OCI-LY1 (cell line): ENCODE measurements around the gene SH3GLB1.

ENCODE experiments used
- H2AFZ ChIP-seq: fragments of 200-600 bp; sonication (generic), shearing (Covaris generic); 2 replicates; pipeline ENCODE4 v1.6.0; 2014; ENCODE audit warnings: antibody characterized with exemption, mild to moderate bottlenecking, low read length
- H3F3A ChIP-seq: fragments of 200-600 bp; sonication (generic), shearing (Covaris generic); 2 replicates; pipeline ENCODE4 v1.6.0; 2014; ENCODE audit warnings: mild to moderate bottlenecking, antibody characterized with exemption, low read length, moderate library complexity; ENCODE audit not compliant: insufficient read depth
- H3K27ac ChIP-seq: fragments of 200-600 bp; sonication (generic); 2 replicates; pipeline ENCODE4 v1.5.1; 2014; ENCODE audit warnings: low read length, mixed run types, mild to moderate bottlenecking, low read depth; ENCODE audit not compliant: poor library complexity, severe bottlenecking
- H3K27me3 ChIP-seq: fragments of 200-600 bp; sonication (generic); 2 replicates; pipeline ENCODE4 v1.6.0; 2014; ENCODE audit warnings: antibody characterized with exemption, mild to moderate bottlenecking, low read length, moderate library complexity; ENCODE audit not compliant: insufficient read depth
- H3K36me3 ChIP-seq: fragments of 200-600 bp; sonication (generic); 2 replicates; pipeline ENCODE4 v1.6.1; 2014; ENCODE audit warnings: mild to moderate bottlenecking, antibody characterized with exemption, low read length, moderate library complexity, mixed read lengths; ENCODE audit not compliant: insufficient read depth
- H3K4me1 ChIP-seq: fragments of 200-600 bp; sonication (generic); 2 replicates; pipeline ENCODE4 v1.5.1; 2014; ENCODE audit warnings: mild to moderate bottlenecking, low read length, moderate library complexity; ENCODE audit not compliant: insufficient read depth, severe bottlenecking
- H3K4me2 ChIP-seq: fragments of 200-600 bp; sonication (generic), shearing (Covaris generic); 2 replicates; pipeline ENCODE4 v1.6.1; 2014; ENCODE audit warnings: low read length
- H3K4me3 ChIP-seq: fragments of 200-600 bp; sonication (generic); 2 replicates; pipeline ENCODE4 v1.5.1; 2014; ENCODE audit warnings: low read length, low read depth, mild to moderate bottlenecking, mixed read lengths; ENCODE audit not compliant: poor library complexity, severe bottlenecking
- H3K79me2 ChIP-seq: fragments of 200-600 bp; shearing (Covaris generic); 2 replicates; pipeline ENCODE4 v1.6.1; 2016; ENCODE audit warnings: mixed run types, low read length, mixed read lengths; ENCODE audit not compliant: insufficient read depth
- H3K9ac ChIP-seq: fragments of 200-600 bp; sonication (generic), shearing (Covaris generic); 2 replicates; pipeline ENCODE4 v1.6.1; 2014; ENCODE audit warnings: mild to moderate bottlenecking, low read length, mixed read lengths
- H3K9me2 ChIP-seq: fragments of 200-600 bp; sonication (generic), shearing (Covaris generic); 2 replicates; pipeline ENCODE4 v1.6.1; 2014; ENCODE audit warnings: low read depth, mild to moderate bottlenecking, low read length, mixed read lengths
- H3K9me3 ChIP-seq: fragments of 200-600 bp; shearing (Covaris generic); 2 replicates; pipeline ENCODE4 v1.6.1; 2014; ENCODE audit warnings: low read length, mixed read lengths
- H4K20me1 ChIP-seq: fragments of 200-600 bp; sonication (generic), shearing (Covaris generic); 2 replicates; pipeline ENCODE4 v1.6.0; 2016; ENCODE audit warnings: mild to moderate bottlenecking, low read length; ENCODE audit not compliant: insufficient read depth
- EZH2 ChIP-seq: fragments of 200-600 bp; sonication (generic), shearing (Covaris generic); IDR thresholded peaks from 2 replicates; pipeline ENCODE4 v1.8.0; 2017; ENCODE audit warnings: borderline replicate concordance, mixed run types, mild to moderate bottlenecking, antibody characterized with exemption, low read length, moderate library complexity, mixed read lengths
- TF ChIP-seq, protein P1 (sequence below): fragments of 200-600 bp; sonication (generic), shearing (Covaris generic); IDR thresholded peaks from 2 replicates; pipeline ENCODE4 v1.5.1; 2017; ENCODE audit warnings: mild to moderate bottlenecking, antibody characterized with exemption, low read length, moderate library complexity, mixed read lengths

The SH3GLB1 gene

DNA sequence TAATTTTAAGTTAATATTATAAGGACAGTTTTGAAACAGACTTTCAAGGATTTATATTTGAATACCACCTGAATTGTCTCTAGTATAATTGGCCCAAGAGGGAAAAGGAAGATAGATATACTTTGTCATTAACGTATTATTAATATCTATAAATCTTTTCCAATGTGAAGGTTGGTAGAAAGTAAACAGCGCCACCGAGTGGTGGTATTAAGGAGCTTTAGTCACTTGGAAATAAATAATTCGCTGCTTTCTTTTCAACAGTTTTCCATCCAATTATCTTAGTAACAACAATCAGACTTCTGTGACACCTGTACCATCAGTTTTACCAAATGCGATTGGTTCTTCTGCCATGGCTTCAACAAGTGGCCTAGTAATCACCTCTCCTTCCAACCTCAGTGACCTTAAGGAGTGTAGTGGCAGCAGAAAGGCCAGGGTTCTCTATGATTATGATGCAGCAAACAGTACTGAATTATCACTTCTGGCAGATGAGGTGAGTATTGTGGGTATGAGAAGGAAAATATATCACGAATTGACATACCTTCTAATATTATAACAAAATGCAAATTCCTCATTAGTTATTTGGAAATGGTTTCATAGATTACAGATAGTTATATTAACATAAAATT is 37.7 kb downstream of the SH3GLB1 start:
- H3K9ac ChIP-seq: no peak overlapping the region

GRCh38 chr1:86747304-86747703 is 42.9 kb downstream of the SH3GLB1 start:
- H3K9me2 ChIP-seq: no peaks in the 10 kb centered on the region
- no peak overlapping the region for H3K4me2 ChIP-seq
- no peaks in the 10 kb centered on the region for H3F3A ChIP-seq
- peaks cover 19% of the 10 kb centered on the region for H3K36me3 ChIP-seq
- H2AFZ ChIP-seq: no peak overlapping the region
- TF ChIP-seq, protein P1, sequence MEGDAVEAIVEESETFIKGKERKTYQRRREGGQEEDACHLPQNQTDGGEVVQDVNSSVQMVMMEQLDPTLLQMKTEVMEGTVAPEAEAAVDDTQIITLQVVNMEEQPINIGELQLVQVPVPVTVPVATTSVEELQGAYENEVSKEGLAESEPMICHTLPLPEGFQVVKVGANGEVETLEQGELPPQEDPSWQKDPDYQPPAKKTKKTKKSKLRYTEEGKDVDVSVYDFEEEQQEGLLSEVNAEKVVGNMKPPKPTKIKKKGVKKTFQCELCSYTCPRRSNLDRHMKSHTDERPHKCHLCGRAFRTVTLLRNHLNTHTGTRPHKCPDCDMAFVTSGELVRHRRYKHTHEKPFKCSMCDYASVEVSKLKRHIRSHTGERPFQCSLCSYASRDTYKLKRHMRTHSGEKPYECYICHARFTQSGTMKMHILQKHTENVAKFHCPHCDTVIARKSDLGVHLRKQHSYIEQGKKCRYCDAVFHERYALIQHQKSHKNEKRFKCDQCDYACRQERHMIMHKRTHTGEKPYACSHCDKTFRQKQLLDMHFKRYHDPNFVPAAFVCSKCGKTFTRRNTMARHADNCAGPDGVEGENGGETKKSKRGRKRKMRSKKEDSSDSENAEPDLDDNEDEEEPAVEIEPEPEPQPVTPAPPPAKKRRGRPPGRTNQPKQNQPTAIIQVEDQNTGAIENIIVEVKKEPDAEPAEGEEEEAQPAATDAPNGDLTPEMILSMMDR: no peak
- no peak for TF ChIP-seq EZH2
- H4K20me1 ChIP-seq: no peaks in the 10 kb centered on the region
- no peaks in the 10 kb centered on the region for H3K4me1 ChIP-seq
- no peak overlapping the region for H3K27ac ChIP-seq
- no peaks in the 10 kb centered on the region for H3K79me2 ChIP-seq
- H3K4me3 ChIP-seq: no peak overlapping the region
- no peak overlapping the region for H3K9ac ChIP-seq
- no peaks in the 10 kb centered on the region for H3K9me3 ChIP-seq
- H3K27me3 ChIP-seq: no peaks in the 10 kb centered on the region

More for the DNA sequence above, 37.7 kb downstream of the SH3GLB1 start:
- no peak overlapping the region for H3K27ac ChIP-seq
- H3K9me3 ChIP-seq: no peaks in the 10 kb centered on the region
- H2AFZ ChIP-seq: no peak overlapping the region
- H3K36me3 ChIP-seq: peaks cover 50% of the 10 kb centered on the region
- H3K9me2 ChIP-seq: no peaks in the 10 kb centered on the region
- no peaks in the 10 kb centered on the region for H3F3A ChIP-seq
- H3K4me3 ChIP-seq: no peak overlapping the region
- H3K79me2 ChIP-seq: no peaks in the 10 kb centered on the region
- H4K20me1 ChIP-seq: no peaks in the 10 kb centered on the region
- H3K4me2 ChIP-seq: no peak overlapping the region
- TF ChIP-seq, protein P1: peak; percentile 80
- TF ChIP-seq EZH2: no peak
- H3K27me3 ChIP-seq: no peaks in the 10 kb centered on the region
- H3K4me1 ChIP-seq: no peaks in the 10 kb centered on the region

DNA sequence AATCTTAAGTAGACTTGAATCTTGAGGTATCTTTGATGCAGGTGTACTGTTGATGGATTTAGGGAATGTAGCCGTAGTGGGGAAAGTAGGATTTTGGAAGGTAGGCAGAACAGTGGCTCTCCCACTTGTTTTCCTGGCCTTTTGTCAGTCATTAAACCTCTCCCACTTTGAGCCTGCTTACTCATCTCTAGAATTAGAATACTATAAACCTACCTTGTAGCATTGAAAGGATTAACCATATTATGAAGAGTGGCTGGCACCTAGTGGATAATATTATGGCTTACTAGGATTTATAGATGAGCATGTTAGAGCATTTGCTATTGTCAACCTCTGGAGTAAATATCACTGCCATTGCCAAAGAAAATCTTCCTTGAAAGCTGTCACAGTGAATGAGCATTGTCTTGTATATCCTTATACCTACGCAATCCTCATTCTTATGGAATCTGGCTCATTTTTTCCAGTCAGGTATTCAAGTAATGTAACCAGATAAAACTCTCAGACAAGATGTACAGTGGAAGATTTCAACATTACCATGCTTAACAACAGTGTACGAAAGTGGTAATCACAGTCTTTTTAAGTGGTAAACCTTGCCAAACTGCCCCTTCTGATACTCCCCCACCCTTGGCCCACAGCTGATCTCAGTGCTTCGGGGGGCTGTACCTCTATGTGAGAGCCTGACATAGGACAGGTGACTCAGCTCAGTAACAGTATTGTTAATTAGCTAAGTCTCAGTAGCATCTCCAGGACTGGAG is 44.4 kb downstream of the SH3GLB1 start:
- no peak overlapping the region for H3K4me2 ChIP-seq
- no peak for TF ChIP-seq EZH2
- TF ChIP-seq, protein P1: no peak
- H4K20me1 ChIP-seq: no peaks in the 10 kb centered on the region
- no peaks in the 10 kb centered on the region for H3K9me3 ChIP-seq
- H2AFZ ChIP-seq: no peak overlapping the region
- H3K79me2 ChIP-seq: no peaks in the 10 kb centered on the region
- no peak overlapping the region for H3K27ac ChIP-seq
- H3F3A ChIP-seq: no peaks in the 10 kb centered on the region
- H3K27me3 ChIP-seq: no peaks in the 10 kb centered on the region
- H3K9ac ChIP-seq: no peak overlapping the region
- no peaks in the 10 kb centered on the region for H3K9me2 ChIP-seq
- peaks cover 7% of the 10 kb centered on the region for H3K36me3 ChIP-seq
- no peaks in the 10 kb centered on the region for H3K4me1 ChIP-seq
- H3K4me3 ChIP-seq: no peak overlapping the region
